HepG2 (cell line): ENCODE measurements around the gene NAA38. TPM values are rescaled to one million over a fixed set of nuclear protein-coding genes. Genes with fewer than 3 reads are reported as not detected.

Source experiments
- CHD4 ChIP-seq: fragments of 200-600 bp; sonication (generic); IDR thresholded peaks from 2 replicates; pipeline ENCODE4 v1.7.0; 2017; ENCODE audit warnings: mild to moderate bottlenecking, low read length, borderline replicate concordance
- DPF2 ChIP-seq: sonication (generic); formaldehyde crosslinking; IDR thresholded peaks from 2 replicates; pipeline ENCODE4 v1.4.0; 2020; ENCODE audit warnings: mild to moderate bottlenecking, low read depth, missing genetic modification reagents, borderline replicate concordance
- ELF3 ChIP-seq: IDR thresholded peaks from 2 replicates; pipeline ENCODE4 v1.6.1; 2016; ENCODE audit warnings: missing genetic modification reagents, missing compliant biosample characterization
- FOXP1 ChIP-seq, 2 experiments: fragments of 450-650 bp in 1 of 2; IDR thresholded peaks; 2 replicates each; pipeline ENCODE4 v1.6.1; 2017 to 2018; ENCODE audit warnings: antibody characterized with exemption in 1 of 2
- HDAC2 ChIP-seq: sonication (generic); formaldehyde crosslinking; IDR thresholded peaks from 2 replicates; pipeline ENCODE4 v1.4.0; 2020; ENCODE audit warnings: missing genetic modification reagents
- HNF4G ChIP-seq, 2 experiments: sonication (generic) in 1 of 2; formaldehyde crosslinking in 1 of 2; IDR thresholded peaks; 2 replicates each; pipeline versions ENCODE4 v1.4.0 to v1.6.1; 2011 to 2020; ENCODE audit warnings: borderline replicate concordance in 2 of 2, low read depth in 2 of 2, mild to moderate bottlenecking in 2 of 2, low read length in 1 of 2, missing genetic modification reagents in 1 of 2, moderate library complexity in 1 of 2
- HOXA5 ChIP-seq: sonication (generic); formaldehyde crosslinking; IDR thresholded peaks from 2 replicates; pipeline ENCODE4 v1.4.0; 2020; ENCODE audit warnings: missing genetic modification reagents
- MXI1 ChIP-seq: IDR thresholded peaks from 3 replicates; pipeline ENCODE4 v1.6.1; 2012; ENCODE audit warnings: low read depth, low read length, inconsistent platforms, borderline replicate concordance
- MYC ChIP-seq: sonication (generic); formaldehyde crosslinking; IDR thresholded peaks from 2 replicates; pipeline ENCODE4 v1.9.0; 2021; ENCODE audit warnings: missing genetic modification reagents, borderline replicate concordance
- RARA ChIP-seq: IDR thresholded peaks from 2 replicates; pipeline ENCODE4 v1.6.1; 2016; ENCODE audit warnings: missing genetic modification reagents, missing compliant biosample characterization
- RCOR2 ChIP-seq: IDR thresholded peaks from 2 replicates; pipeline ENCODE4 v1.6.1; 2016; ENCODE audit warnings: missing biosample characterization, missing genetic modification reagents
- SMC3 ChIP-seq: IDR thresholded peaks from 2 replicates; pipeline ENCODE4 v1.6.1; 2011; ENCODE audit warnings: low read length, improper control_type of control experiment
- THAP11 ChIP-seq: IDR thresholded peaks from 2 replicates; pipeline ENCODE4 v1.6.1; 2016; ENCODE audit warnings: missing biosample characterization, missing genetic modification reagents
- ZNF333 ChIP-seq: sonication (generic); formaldehyde crosslinking; IDR thresholded peaks from 2 replicates; pipeline ENCODE4 v1.4.0; 2020; ENCODE audit warnings: mild to moderate bottlenecking, missing genetic modification reagents, borderline replicate concordance
- ZNF496 ChIP-seq: sonication (generic); formaldehyde crosslinking; IDR thresholded peaks from 2 replicates; pipeline ENCODE4 v1.8.1; 2023; ENCODE audit warnings: mild to moderate bottlenecking, moderate library complexity, missing genetic modification reagents; ENCODE audit not compliant: insufficient replicate concordance
- polyA plus RNA-seq, 8 experiments: library from polyadenylated mRNA; depleted of rRNA in 3 of 8; stranded (reverse) in 7 of 8; unstranded in 1 of 8; fragments of >200 nt; fragmentation: Illumina TruSeq in 4 of 8; extraction: Trizol in 4 of 8; gene quantifications; 2 replicates each; pipeline versions ENCODE4 v1.2.1 to v1.2.3, GENCODE V29; 2011 to 2016; ENCODE audit warnings: low read depth in 4 of 8, missing spikeins in 1 of 8, mixed read lengths in 1 of 8; ENCODE audit not compliant: insufficient read depth in 1 of 8
- total RNA-seq, 5 experiments: library from RNA; depleted of rRNA; stranded (reverse); fragments of >200 nt; fragmentation: Illumina TruSeq; extraction: Trizol; gene quantifications; 2 replicates each; pipeline ENCODE4 v1.2.3, GENCODE V29; 2016; ENCODE audit warnings: low read depth in 1 of 5
- TF ChIP-seq, protein P1 (sequence below): IDR thresholded peaks from 2 replicates; pipeline ENCODE4 v1.6.1; 2018; ENCODE audit warnings: missing genetic modification reagents, mild to moderate bottlenecking, missing compliant biosample characterization
- TF ChIP-seq, protein P2 (sequence below), 2 experiments: sonication (generic) in 1 of 2; formaldehyde crosslinking in 1 of 2; IDR thresholded peaks; 2 replicates each; pipeline versions ENCODE4 v1.4.0 to v1.6.1; 2018 to 2020; ENCODE audit warnings: missing genetic modification reagents in 2 of 2, borderline replicate concordance in 1 of 2, low read depth in 1 of 2, mild to moderate bottlenecking in 1 of 2, missing biosample characterization in 1 of 2
- TF ChIP-seq, protein P3 (sequence below): sonication (generic); formaldehyde crosslinking; IDR thresholded peaks from 2 replicates; pipeline ENCODE4 v1.4.0; 2020; ENCODE audit warnings: missing genetic modification reagents
- TF ChIP-seq, protein P4 (sequence below): sonication (generic); formaldehyde crosslinking; IDR thresholded peaks from 2 replicates; pipeline ENCODE4 v1.9.0; 2022; ENCODE audit warnings: low read depth, missing genetic modification reagents
- TF ChIP-seq, protein P5 (sequence below): IDR thresholded peaks from 2 replicates; pipeline ENCODE4 v1.6.1; 2012; ENCODE audit warnings: inconsistent platforms

Gene NAA38
- total and polyA plus RNA-seq, 2 of the 13 experiments (the other 11 are each of a cell fraction or from before 2014, with no cell fraction given), result 46.9 to 91.6 TPM

DNA sequence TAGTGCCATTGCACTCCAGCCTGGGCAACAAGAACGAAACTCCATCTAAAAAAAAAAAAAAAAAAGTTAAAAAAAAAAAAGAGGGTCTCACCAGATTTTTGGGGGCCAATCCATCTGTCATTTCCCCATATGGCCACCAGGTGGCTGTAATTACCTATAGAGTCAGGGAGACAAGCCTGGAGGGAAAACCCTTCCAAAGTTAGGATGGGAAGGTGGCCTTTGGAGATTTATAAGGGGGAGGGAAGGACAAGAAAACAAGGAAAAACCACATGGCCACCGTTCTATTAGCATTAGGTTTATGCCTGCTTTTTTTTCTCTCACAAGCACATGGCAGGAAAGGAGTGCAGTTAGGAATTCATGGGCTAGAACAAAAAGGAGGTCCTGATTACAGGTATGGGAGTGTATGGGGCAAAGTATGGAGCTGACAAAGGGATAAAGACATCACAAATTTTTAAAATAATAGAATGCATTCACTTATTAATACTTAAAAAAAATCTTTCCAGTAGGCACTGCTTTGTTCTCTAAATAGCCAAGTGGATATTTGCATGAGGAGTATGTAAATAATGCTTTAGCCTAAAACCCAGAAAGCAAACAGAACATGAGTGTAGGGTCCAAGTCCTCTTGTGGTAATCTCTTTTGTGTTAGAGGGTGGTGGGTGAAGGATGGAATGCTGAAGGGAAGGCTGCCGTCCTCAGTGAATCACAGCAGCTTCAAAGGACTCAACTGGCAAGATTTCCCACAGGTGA is 5.5 kb upstream of the NAA38 start (continued):
- TF ChIP-seq, protein P1, sequence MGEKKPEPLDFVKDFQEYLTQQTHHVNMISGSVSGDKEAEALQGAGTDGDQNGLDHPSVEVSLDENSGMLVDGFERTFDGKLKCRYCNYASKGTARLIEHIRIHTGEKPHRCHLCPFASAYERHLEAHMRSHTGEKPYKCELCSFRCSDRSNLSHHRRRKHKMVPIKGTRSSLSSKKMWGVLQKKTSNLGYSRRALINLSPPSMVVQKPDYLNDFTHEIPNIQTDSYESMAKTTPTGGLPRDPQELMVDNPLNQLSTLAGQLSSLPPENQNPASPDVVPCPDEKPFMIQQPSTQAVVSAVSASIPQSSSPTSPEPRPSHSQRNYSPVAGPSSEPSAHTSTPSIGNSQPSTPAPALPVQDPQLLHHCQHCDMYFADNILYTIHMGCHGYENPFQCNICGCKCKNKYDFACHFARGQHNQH, result no peak
- TF ChIP-seq, protein P2, sequence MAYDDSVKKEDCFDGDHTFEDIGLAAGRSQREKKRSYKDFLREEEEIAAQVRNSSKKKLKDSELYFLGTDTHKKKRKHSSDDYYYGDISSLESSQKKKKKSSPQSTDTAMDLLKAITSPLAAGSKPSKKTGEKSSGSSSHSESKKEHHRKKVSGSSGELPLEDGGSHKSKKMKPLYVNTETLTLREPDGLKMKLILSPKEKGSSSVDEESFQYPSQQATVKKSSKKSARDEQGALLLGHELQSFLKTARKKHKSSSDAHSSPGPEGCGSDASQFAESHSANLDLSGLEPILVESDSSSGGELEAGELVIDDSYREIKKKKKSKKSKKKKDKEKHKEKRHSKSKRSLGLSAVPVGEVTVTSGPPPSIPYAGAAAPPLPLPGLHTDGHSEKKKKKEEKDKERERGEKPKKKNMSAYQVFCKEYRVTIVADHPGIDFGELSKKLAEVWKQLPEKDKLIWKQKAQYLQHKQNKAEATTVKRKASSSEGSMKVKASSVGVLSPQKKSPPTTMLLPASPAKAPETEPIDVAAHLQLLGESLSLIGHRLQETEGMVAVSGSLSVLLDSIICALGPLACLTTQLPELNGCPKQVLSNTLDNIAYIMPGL (CRISPR knock-in tag; IDR thresholded peaks at IDR 0.05; ENCODE audit: borderline replicate concordance in 1 of 2, low read depth in 1 of 2), result 0 out of 4 replicates have a peak, but pooled peaks of 1 of the 2 experiments have one; percentile 24
- TF ChIP-seq, protein P3, sequence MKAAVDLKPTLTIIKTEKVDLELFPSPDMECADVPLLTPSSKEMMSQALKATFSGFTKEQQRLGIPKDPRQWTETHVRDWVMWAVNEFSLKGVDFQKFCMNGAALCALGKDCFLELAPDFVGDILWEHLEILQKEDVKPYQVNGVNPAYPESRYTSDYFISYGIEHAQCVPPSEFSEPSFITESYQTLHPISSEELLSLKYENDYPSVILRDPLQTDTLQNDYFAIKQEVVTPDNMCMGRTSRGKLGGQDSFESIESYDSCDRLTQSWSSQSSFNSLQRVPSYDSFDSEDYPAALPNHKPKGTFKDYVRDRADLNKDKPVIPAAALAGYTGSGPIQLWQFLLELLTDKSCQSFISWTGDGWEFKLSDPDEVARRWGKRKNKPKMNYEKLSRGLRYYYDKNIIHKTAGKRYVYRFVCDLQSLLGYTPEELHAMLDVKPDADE, result no peak
- TF ChIP-seq ZNF496 (CRISPR knock-in tag), result no peak
- no peak for TF ChIP-seq HOXA5 (CRISPR knock-in tag)
- peak; percentile 86 for TF ChIP-seq SMC3
- TF ChIP-seq THAP11 (CRISPR knock-in tag), result peak; percentile 46; the same call in 1 of the 2 replicates
- TF ChIP-seq HDAC2 (CRISPR knock-in tag), result peak; percentile 71
- no peak for TF ChIP-seq FOXP1 (IDR thresholded peaks at IDR 0.05)
- 0 out of 2 replicates have a peak, but pooled peaks have one; percentile 26 for TF ChIP-seq FOXP1 (CRISPR knock-in tag; IDR thresholded peaks at IDR 0.05)
- TF ChIP-seq RARA (CRISPR knock-in tag), result peak; percentile 57
- no peak for TF ChIP-seq ZNF333 (CRISPR knock-in tag)
- TF ChIP-seq, protein P4, sequence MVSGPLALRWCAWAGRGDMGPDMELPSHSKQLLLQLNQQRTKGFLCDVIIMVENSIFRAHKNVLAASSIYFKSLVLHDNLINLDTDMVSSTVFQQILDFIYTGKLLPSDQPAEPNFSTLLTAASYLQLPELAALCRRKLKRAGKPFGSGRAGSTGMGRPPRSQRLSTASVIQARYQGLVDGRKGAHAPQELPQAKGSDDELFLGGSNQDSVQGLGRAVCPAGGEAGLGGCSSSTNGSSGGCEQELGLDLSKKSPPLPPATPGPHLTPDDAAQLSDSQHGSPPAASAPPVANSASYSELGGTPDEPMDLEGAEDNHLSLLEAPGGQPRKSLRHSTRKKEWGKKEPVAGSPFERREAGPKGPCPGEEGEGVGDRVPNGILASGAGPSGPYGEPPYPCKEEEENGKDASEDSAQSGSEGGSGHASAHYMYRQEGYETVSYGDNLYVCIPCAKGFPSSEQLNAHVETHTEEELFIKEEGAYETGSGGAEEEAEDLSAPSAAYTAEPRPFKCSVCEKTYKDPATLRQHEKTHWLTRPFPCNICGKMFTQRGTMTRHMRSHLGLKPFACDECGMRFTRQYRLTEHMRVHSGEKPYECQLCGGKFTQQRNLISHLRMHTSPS (CRISPR knock-in tag), result peak; percentile 38; the same call in 1 of the 2 replicates
- TF ChIP-seq RCOR2, result 0 out of 2 replicates have a peak, but pooled peaks have one; percentile 37
- peak; percentile 33; the same call in 1 of the 3 replicates for TF ChIP-seq MXI1
- TF ChIP-seq DPF2 (CRISPR knock-in tag), result peak; percentile 56; the same call in 1 of the 2 replicates
- TF ChIP-seq, protein P5, sequence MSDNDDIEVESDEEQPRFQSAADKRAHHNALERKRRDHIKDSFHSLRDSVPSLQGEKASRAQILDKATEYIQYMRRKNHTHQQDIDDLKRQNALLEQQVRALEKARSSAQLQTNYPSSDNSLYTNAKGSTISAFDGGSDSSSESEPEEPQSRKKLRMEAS, result 0 out of 2 replicates have a peak, but pooled peaks have one; percentile 18
- TF ChIP-seq MYC (CRISPR knock-in tag), result no peak
- 0 out of 2 replicates have a peak, but pooled peaks have one; percentile 44 for TF ChIP-seq ELF3 (CRISPR knock-in tag)
- peak; percentile 68 for TF ChIP-seq HNF4G (IDR thresholded peaks at IDR 0.05; ENCODE audit: borderline replicate concordance, low read depth, low read length)
- TF ChIP-seq HNF4G (CRISPR knock-in tag; IDR thresholded peaks at IDR 0.05; ENCODE audit: borderline replicate concordance, low read depth), result no peak
- peak; percentile 44; the same call in 1 of the 2 replicates for TF ChIP-seq CHD4
